Measurements from ENCODE around the gene LRRK2.

GRCh38 chr12:40393026-40393425 is 168.2 kb downstream of the LRRK2 start:
- TF ChIP-seq EZH2 (IDR thresholded peaks at IDR 0.05) (no peak), POLR2AphosphoS5 (IDR thresholded peaks at IDR 0.05; ENCODE audit: borderline replicate concordance, low read depth, low read length) (no peak)
